Activated CD8-positive, alpha-beta T cell treated with anti-CD3 and anti-CD28 coated beads, Interleukin-2, amount 10 ng/mL, durations not matched to agents 7 days and 5 days (primary cell): ENCODE measurements around the gene ERH. TPM values are rescaled to one million over a fixed set of nuclear protein-coding genes. Genes with fewer than 3 reads are reported as not detected.

Experiments
- ATAC-seq: fragments of 150-1000 bp; cut with Tn5 transposase; one replicate; pipeline ENCODE4 v1.10.0; 2021; ENCODE audit warnings: moderate library complexity
- CTCF ChIA-PET: fragments of 350-600 bp; sonication (Branson Sonifier 250); formaldehyde crosslinking; loops from one replicate; lab custom pipeline; 2021; ENCODE audit warnings: antibody characterized with exemption; lab: Charles Lee
- POLR2A ChIA-PET: fragments of 350-600 bp; sonication (Branson Sonifier 250); formaldehyde crosslinking; loops from one replicate; lab custom pipeline; 2021; ENCODE audit warnings: antibody characterized with exemption; lab: Charles Lee
- DNase-seq: peaks from one replicate; pipeline ENCODE4 v3.0.0-alpha.2; 2020
- H3K27ac Mint-ChIP-seq: one replicate; pipeline ENCODE4 v1.8.0; 2021; ENCODE audit warnings: mild to moderate bottlenecking, mixed read lengths
- H3K27me3 Mint-ChIP-seq: one replicate; pipeline ENCODE4 v1.8.0; 2021; ENCODE audit warnings: low read depth, mixed read lengths
- H3K36me3 Mint-ChIP-seq: one replicate; pipeline ENCODE4 v1.8.0; 2021; ENCODE audit warnings: low read depth, mixed read lengths
- H3K4me1 Mint-ChIP-seq: one replicate; pipeline ENCODE4 v1.8.0; 2021; ENCODE audit warnings: low read depth, mixed read lengths
- H3K4me3 Mint-ChIP-seq: one replicate; pipeline ENCODE4 v1.8.0; 2021; ENCODE audit warnings: mild to moderate bottlenecking, mixed read lengths
- H3K9me3 Mint-ChIP-seq: one replicate; pipeline ENCODE4 v1.8.0; 2022; ENCODE audit warnings: mixed read lengths; ENCODE audit not compliant: insufficient read depth
- total RNA-seq, 2 experiments: library from RNA; stranded (reverse); gene quantifications; one replicate each; pipeline ENCODE4 v1.2.3, GENCODE V29; 2021

The ERH gene
- total RNA-seq, 2 experiments from 2014 or later, result 290 to 318 TPM

DNA sequence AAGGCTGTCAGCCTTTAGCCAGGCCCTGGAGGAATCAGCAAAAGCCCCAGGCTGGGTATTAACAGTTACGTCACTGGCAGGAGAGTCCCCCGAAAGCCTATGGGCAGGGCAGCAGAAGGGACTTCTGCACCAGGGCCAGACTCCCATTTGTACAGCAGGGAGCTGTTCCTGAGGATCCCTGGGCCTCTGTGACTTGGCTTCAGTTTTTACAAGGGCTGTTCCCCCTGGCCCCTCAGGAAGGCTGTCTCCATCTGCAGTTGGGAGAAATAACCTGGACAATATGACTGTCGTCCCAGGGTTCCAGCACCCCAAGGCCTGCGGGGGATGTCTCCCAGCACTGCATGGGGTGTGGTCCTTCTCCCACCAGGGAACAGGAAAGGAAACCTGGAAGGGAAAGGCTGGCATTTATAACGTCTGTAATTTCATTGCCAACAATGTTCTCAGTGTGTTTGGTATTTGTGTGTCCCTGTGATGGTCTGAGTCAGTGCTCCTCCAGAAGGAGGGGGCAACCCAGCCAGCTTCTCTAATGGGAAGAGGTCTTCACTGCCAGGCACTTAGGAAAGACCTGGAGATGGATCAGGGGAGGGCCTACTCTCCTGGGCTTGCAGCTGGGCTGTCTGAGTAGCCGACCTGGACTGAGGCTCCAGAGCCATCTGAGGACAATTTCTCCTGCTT lies 42.4 kb downstream of the ERH start:
- CTCF ChIA-PET, result interaction anchor here (1.7 to 1.8 kb wide), 2 partner anchors 8 to 42 kb away, joined by 5 to 9 read pairs; partner anchors contain the start of genes ERH and SLC39A9
- no peak for ATAC-seq
- Mint-ChIP-seq H3K4me3 (no peak overlapping the region), H3K4me1 (peaks cover 20% of the 10 kb centered on the region), H3K36me3 (peaks cover 2% of the 10 kb centered on the region), H3K27ac (peak overlapping the region; percentile 48), H3K9me3 (no peaks in the 10 kb centered on the region), H3K27me3 (no peaks in the 10 kb centered on the region)
- no peak for DNase-seq
- POLR2A ChIA-PET, result interaction anchor here (1.0 to 2.1 kb wide), 3 partner anchors 13 to 43 kb away, joined by 3 to 13 read pairs (median 4); partner anchors contain the start of genes ERH and SLC39A9

DNA sequence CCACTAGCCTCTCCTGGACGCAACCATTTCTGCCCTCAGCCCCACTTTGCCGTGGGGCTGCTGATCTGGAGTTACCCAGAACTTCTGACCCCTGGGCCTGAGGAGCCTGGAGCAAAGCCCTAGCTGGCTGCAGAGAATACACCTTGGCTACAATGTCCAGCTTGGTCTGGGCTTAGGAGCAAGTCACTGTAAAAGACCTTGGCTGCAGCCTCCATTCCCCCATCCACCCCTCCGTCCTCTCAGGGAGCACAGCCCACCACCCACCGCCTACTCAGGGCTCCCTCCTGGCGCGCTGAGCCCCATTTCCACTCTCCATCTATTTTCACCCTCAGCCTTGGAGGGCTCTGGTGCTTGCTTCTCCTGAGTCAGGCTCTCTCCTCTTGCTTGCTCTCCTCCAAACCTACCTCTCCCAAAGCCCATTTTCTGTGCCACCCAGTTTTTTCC lies 42.9 kb downstream of the ERH start:
- ChIA-PET CTCF (interaction anchor here (1.2 to 1.7 kb wide), 3 partner anchors 11 to 43 kb away, joined by 3 to 9 read pairs (median 4); partner anchors contain the start of genes ERH and SLC39A9), POLR2A (interaction anchor here (1.1 to 2.1 kb wide), 3 partner anchors 12 to 43 kb away, joined by 3 to 13 read pairs (median 5); partner anchors contain the start of genes ERH and SLC39A9)

DNA sequence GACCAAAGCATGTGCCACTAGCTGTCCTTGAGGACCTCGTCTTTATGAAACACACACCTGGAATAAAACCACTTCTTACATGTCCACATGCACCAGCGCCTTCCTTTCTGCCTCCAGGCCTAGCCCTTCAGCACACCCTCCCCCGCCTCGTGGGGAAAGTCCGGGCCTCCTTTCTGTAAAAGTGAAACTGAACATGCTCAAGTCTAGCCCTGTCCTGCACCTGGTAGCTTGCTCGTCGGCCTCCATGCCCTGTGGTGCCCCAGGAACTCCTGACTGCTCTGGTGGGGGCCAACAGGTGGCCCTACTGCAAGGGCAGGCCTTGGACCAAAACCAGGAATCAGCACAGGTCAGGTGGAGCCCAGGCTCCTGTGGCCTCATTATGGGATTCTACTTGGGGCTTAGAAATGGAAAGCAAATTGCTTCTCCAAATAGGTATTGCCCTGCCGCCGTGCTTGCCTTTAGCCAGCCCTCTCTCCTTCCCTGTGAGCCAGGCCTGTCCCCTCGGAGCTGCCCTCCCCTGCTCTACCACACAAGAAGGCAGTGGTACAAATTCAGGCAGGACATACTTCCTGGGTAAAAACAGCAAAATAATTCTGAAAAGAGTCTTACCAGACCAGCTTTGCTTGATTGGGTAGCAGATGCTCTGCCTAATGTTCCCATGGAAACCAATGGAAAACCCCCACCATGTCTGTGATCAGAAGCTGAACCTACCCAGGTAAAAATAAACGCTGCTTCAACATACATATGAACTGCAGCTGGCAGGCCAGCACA lies 43.5 kb downstream of the ERH start:
- no peaks in the 10 kb centered on the region for H3K9me3 Mint-ChIP-seq
- peaks cover 20% of the 10 kb centered on the region for H3K4me1 Mint-ChIP-seq
- peak overlapping the region; percentile 87 for H3K27ac Mint-ChIP-seq
- CTCF ChIA-PET, result interaction anchor here (1.2 to 1.7 kb wide), 3 partner anchors 12 to 43 kb away, joined by 3 to 9 read pairs (median 4); partner anchors contain the start of genes ERH and SLC39A9
- H3K4me3 Mint-ChIP-seq, result peak overlapping the region; percentile 42
- ATAC-seq, result peak; percentile 96
- H3K27me3 Mint-ChIP-seq, result no peaks in the 10 kb centered on the region
- peak; percentile 74 for DNase-seq
- POLR2A ChIA-PET, result interaction anchor here (1.0 to 2.1 kb wide), 4 partner anchors 12 to 43 kb away, joined by 3 to 13 read pairs (median 4); partner anchors contain the start of genes ERH and SLC39A9
- H3K36me3 Mint-ChIP-seq, result peaks cover 2% of the 10 kb centered on the region

More for the DNA sequence above, 42.9 kb downstream of the ERH start:
- Mint-ChIP-seq H3K9me3 (no peaks in the 10 kb centered on the region), H3K27me3 (no peaks in the 10 kb centered on the region), H3K27ac (peak overlapping the region; percentile 87), H3K4me1 (peaks cover 20% of the 10 kb centered on the region), H3K4me3 (no peak overlapping the region), H3K36me3 (peaks cover 2% of the 10 kb centered on the region)
- ATAC-seq (no peak), DNase-seq (no peak)

DNA sequence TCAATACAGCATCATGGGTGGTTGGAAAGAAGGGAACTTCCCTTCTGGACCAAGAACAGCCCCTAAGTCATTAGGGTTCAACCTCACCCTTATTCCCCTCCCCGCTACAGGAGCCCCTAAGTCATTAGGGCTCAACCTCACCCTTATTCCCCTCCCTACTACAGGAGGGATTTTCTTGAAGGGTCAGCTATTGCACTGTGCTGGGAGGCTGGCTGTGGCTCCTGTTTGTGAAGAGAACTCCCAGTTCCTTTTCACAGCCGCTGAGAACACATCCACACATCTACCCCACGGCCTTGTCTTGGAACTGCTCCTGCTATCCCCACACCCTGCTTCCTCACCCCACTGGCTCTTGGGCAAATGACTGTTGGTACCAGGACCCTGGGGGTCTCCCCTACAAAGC lies 44.9 kb downstream of the ERH start:
- H3K36me3 Mint-ChIP-seq, result peaks cover 2% of the 10 kb centered on the region
- no peaks in the 10 kb centered on the region for H3K9me3 Mint-ChIP-seq
- ChIA-PET CTCF (no interaction called here), POLR2A (interaction anchor here (1.0 kb wide), 1 partner anchor 21 kb away, joined by 3 read pairs; no protein-coding TSS in a partner anchor)
- ATAC-seq (no peak), DNase-seq (no peak)
- H3K27me3 Mint-ChIP-seq, result no peaks in the 10 kb centered on the region
- peaks cover 20% of the 10 kb centered on the region for H3K4me1 Mint-ChIP-seq
- H3K4me3 Mint-ChIP-seq, result no peak overlapping the region
- H3K27ac Mint-ChIP-seq, result no peak overlapping the region

DNA sequence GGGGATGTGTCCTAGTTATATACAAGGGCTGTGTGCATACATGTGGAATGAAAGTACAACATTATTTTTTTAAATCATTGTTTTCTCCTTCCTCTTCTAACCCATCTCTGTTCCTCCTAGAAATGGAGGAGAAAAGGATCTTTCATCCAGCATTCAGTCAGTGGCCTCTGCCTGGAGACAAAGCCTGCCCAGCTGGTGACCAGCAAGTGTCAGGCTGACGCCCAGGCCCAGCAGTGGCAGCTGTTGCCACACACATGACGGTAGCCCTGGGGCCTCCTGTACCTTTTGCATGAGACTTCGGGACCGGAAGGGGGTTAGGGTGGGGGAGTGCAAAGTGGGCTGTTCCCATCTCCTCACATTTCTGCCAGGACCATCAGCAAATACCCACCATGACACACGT lies 46.2 kb downstream of the ERH start:
- peaks cover 20% of the 10 kb centered on the region for H3K4me1 Mint-ChIP-seq
- peaks cover 2% of the 10 kb centered on the region for H3K36me3 Mint-ChIP-seq
- H3K27ac Mint-ChIP-seq, result no peak overlapping the region
- DNase-seq (no peak), ATAC-seq (no peak)
- H3K27me3 Mint-ChIP-seq, result peaks cover 2% of the 10 kb centered on the region
- no peak overlapping the region for H3K4me3 Mint-ChIP-seq
- H3K9me3 Mint-ChIP-seq, result no peaks in the 10 kb centered on the region
- ChIA-PET POLR2A (no interaction called here), CTCF (interaction anchor here (1.7 kb wide), 1 partner anchor 11 kb away, joined by 6 read pairs; no protein-coding TSS in a partner anchor)

DNA sequence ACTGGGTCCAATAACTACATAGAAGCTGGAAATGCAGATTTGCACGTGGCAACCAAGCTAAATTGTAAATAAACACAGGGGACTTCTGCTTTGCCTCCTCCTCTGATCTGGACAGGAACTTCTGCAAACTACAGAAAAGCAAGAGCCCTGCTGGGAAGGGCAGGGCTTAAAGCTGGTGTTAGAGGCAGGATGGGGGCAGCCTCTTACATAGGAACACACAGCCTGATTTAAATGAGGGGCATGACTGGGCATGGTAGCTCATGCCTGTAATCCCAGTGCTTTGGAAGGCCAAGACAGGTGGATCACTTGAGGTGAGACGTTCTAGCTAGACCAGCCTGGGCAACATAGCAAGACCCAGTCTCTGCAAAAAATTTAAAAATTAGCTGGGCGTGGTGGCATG lies 46.7 kb downstream of the ERH start:
- H3K9me3 Mint-ChIP-seq, result no peaks in the 10 kb centered on the region
- H3K36me3 Mint-ChIP-seq, result peaks cover 2% of the 10 kb centered on the region
- DNase-seq (no peak), ATAC-seq (no peak)
- peaks cover 20% of the 10 kb centered on the region for H3K4me1 Mint-ChIP-seq
- H3K27ac Mint-ChIP-seq, result no peak overlapping the region
- H3K27me3 Mint-ChIP-seq, result peaks cover 2% of the 10 kb centered on the region
- CTCF ChIA-PET, result interaction anchor here (1.7 kb wide), 1 partner anchor 11 kb away, joined by 6 read pairs; no protein-coding TSS in a partner anchor
- no peak overlapping the region for H3K4me3 Mint-ChIP-seq
- POLR2A ChIA-PET, result no interaction called here

DNA sequence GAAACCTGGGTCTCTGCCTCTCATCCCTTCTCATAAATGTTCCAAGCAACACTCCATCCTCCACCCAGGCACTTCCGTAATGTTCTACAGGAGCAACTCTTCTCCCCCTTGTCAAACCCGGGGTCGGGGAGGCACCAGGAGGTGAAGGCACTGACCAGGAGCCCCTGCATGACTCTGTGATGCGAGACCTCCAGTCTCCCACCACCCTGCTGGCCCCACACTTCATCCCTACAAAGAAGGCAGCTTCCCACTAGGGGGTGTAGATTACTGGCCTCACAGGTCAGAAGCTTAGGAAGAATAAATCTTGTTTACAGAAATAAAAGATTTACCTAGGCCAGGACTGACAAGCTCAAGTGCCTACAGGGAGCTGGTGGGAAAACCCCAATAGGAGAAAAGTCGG lies 47.2 kb downstream of the ERH start:
- ChIA-PET POLR2A (no interaction called here), CTCF (interaction anchor here (1.7 kb wide), 1 partner anchor 12 kb away, joined by 6 read pairs; no protein-coding TSS in a partner anchor)
- H3K27me3 Mint-ChIP-seq, result peaks cover 2% of the 10 kb centered on the region
- no peaks in the 10 kb centered on the region for H3K9me3 Mint-ChIP-seq
- H3K4me3 Mint-ChIP-seq, result no peak overlapping the region
- DNase-seq (no peak), ATAC-seq (no peak)
- peaks cover 20% of the 10 kb centered on the region for H3K4me1 Mint-ChIP-seq
- no peak overlapping the region for H3K27ac Mint-ChIP-seq
- H3K36me3 Mint-ChIP-seq, result peaks cover 2% of the 10 kb centered on the region

DNA sequence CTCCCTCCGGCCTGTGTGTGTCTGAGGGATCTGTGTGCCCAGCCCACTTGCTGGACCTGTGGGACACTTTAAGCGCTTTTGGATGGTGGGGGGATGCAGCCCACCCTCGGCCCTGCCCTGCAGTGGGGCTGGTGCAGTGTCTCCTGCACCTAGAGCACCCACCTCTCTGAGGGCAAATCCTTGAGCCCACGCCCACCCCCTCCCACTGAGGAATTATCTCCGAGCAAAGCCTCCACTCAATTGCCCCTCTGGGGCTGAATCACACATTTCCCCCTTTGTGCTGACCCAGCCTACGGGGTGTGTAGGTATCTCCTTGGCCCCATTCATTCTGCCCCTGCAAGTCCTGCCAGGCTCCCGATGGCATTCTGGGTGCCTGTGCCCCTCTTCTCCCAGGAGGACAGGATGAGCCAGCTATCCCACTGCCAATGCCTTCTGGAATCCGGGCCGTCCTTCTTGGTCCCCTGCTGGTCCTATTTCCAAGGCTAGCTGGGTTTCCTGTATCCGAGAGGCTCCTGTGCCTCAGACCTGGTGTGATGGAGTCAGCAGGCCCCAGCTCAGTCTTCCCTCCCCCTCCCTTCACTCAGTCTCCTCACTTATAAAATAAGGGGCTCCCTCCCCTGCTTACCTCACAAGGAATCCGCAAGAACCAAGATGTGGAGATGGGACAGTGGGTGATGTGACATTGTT lies 48.9 kb downstream of the ERH start:
- Mint-ChIP-seq H3K27ac (no peak overlapping the region), H3K4me3 (no peak overlapping the region), H3K27me3 (peaks cover 3% of the 10 kb centered on the region), H3K9me3 (no peaks in the 10 kb centered on the region), H3K4me1 (peaks cover 12% of the 10 kb centered on the region), H3K36me3 (peaks cover under 1% of the 10 kb centered on the region)
- no peak for ATAC-seq
- ChIA-PET POLR2A (no interaction called here), CTCF (interaction anchor here (2.0 kb wide), 1 partner anchor 8 kb away, joined by 5 read pairs; no protein-coding TSS in a partner anchor)
- DNase-seq, result no peak

DNA sequence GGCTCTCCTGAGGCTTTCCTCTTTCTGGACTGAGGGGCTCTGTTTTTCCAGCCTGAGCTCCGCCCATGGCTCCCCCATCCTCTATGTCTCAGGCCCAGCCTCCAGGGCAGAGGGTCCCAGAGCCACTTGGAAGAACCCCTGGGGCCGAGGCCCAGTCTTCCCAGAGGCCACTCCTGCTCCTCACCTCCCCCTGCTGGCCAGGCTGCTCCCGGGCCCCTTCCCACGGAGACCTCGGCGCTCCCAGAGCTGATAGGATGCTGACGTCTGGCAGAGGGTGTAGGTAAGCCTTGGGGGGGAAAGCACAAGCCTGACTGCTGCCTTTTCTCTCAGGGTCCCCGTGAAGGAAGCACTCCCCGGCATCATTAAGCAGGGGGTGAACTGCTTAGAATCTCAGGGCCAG lies 51.4 kb downstream of the ERH start:
- Mint-ChIP-seq H3K4me1 (peaks cover 4% of the 10 kb centered on the region), H3K27ac (no peak overlapping the region), H3K4me3 (no peak overlapping the region), H3K27me3 (peaks cover 5% of the 10 kb centered on the region), H3K36me3 (no peaks in the 10 kb centered on the region), H3K9me3 (no peaks in the 10 kb centered on the region)
- ChIA-PET CTCF (interaction anchor here (1.0 kb wide), 2 partner anchors 12 to 15 kb away, joined by 3 read pairs; no protein-coding TSS in a partner anchor), POLR2A (no interaction called here)
- DNase-seq (no peak), ATAC-seq (peak; percentile 48)

DNA sequence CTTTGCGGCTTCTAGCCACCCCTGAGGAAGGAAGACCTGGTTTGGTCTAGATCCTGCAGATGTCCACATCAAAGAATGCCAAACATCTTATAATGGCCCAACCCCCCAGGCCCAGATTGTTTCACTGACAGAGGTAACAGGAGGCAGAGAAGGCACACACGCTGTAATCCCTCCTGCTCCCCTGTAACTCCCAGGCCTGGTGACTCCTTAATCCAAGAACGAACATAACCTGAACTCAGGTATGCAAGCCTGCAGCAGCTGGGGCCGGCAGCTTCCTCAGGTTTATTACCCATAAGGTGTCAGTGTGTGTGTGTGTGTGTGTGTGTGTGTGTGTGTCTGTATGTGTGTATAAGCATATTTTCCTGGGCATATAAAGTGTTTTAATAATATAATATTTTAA lies 52.7 kb downstream of the ERH start:
- H3K27me3 Mint-ChIP-seq, result peaks cover 12% of the 10 kb centered on the region
- POLR2A ChIA-PET, result no interaction called here
- CTCF ChIA-PET, result interaction anchor here (1.0 kb wide), 1 partner anchor 14 kb away, joined by 3 read pairs; no protein-coding TSS in a partner anchor
- H3K9me3 Mint-ChIP-seq, result no peaks in the 10 kb centered on the region
- no peak overlapping the region for H3K27ac Mint-ChIP-seq
- H3K4me1 Mint-ChIP-seq, result peaks cover 4% of the 10 kb centered on the region
- DNase-seq (no peak), ATAC-seq (no peak)
- H3K4me3 Mint-ChIP-seq, result no peak overlapping the region
- no peaks in the 10 kb centered on the region for H3K36me3 Mint-ChIP-seq

DNA sequence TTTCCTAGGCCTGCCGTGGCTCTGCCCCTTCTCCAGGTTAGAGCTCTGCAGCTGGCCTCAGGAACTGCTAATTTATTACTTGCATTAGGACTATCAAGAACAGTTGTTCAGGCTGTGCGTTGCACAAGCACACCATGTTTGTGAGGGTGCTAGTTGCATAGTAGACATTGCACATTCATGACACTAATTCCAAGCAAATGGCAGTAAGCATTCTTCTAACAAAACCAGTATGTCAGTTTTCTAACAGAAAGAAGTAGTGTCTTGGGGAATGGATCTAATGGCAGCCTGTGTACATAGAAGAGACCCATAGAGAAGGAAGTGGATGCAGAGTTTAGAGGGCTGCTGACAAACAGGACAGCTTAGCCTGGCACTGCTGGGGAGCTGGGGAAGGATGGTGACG lies 53.9 kb downstream of the ERH start:
- H3K9me3 Mint-ChIP-seq, result no peaks in the 10 kb centered on the region
- no peak for ATAC-seq
- ChIA-PET CTCF (interaction anchor here (1.0 kb wide), 1 partner anchor 101 kb away, joined by 3 read pairs; no protein-coding TSS in a partner anchor), POLR2A (no interaction called here)
- H3K36me3 Mint-ChIP-seq, result no peaks in the 10 kb centered on the region
- H3K4me3 Mint-ChIP-seq, result no peak overlapping the region
- H3K27ac Mint-ChIP-seq, result no peak overlapping the region
- peaks cover 4% of the 10 kb centered on the region for H3K4me1 Mint-ChIP-seq
- H3K27me3 Mint-ChIP-seq, result peaks cover 12% of the 10 kb centered on the region
- no peak for DNase-seq
